Posterior cingulate gyrus (tissue), 11 donors: ENCODE measurements around the gene ADAM17.
"Not testable (repeated sequence)": the region's sequence is repeated elsewhere in the genome, so short reads cannot be mapped to it uniquely, and the experiment has no call there.

Experiments used
- DNase-seq, 10 donors: peaks; one replicate each; pipeline versions ENCODE4 v3.0.0 to v3.0.0-alpha.2; 2020 to 2021; ENCODE audit warnings: mixed read lengths in 3 of 10
- intact Hi-C: fragments of 100-400 bp; cut with DNase I; formaldehyde crosslinking; loops from one replicate; pipeline ENCODE4 v1.15.1; 2023

The ADAM17 gene

DNA sequence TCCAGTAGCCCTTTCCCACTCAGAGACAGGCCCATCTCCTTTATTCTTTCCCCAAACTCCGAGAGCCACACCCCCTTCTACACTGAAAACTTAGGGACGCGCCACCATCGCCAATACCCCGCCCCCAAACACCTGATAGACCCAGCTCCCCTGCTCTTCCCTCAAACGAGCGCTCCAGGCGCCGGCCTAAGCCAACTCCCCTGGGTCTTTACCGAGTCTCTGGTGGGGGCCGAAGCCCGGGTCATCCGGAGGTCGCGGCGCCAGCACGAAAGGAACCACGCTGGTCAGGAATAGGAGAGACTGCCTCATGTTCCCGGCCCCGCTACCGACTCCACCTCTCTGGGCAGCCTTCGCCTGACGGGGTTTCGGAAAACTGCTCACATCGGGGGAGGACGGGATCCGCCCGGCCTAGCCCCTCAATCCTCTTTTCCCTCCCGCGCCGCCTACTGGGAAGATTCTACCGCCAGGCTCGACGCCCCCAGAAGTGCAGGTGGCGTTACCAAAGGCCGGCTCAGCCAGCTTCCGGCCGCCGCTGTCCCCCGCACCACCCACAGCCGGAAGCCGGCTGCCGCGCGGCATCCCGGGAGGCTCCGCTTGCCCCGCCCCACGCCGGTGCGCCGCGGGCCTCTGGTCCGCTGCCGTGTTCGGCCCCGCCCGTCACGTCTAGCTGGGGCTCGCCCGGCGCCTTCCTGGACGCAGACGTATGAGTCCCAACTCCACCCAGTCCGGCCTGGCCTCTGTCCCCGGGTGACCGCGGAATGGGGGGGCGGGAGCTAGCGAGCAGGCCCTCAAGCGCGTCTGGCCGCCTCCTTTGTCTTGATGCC, at the start of gene ADAM17:
Gene ADAM17, minus strand, starts transcription at position 534 of the 824 bp plus-strand sequence. Its CDS starts 225 bp downstream, at position 309.
- intact Hi-C loops = loop anchor here (2.0 to 10.0 kb wide), 4 partner anchors 75 to 217 kb away; partner anchors contain the start of genes CPSF3, IAH1, ITGB1BP1 and YWHAQ
- DNase-seq = peak; percentile 79 to 99 (median 88)

DNA sequence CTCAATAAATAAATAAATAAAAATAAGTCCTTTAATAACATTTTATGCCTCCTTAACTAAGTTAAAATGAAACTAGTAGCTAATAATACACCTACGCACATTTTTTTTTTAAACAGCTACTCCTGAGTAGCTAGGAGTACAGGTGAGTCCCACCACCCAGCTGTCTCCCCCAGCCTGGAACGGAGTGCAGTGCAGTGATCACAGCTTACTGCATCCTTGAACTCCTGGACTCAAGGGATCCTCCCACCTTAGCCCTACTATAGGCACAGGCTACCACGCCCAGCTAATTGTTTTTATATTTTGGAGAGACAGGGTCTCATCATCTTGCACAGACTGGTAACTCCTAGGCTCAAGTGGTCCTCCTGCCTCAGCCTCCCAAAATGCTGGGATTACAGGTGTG, 46.8 kb upstream of the ADAM17 start:
- intact Hi-C loops = no loop called here
- DNase-seq = no peak

DNA sequence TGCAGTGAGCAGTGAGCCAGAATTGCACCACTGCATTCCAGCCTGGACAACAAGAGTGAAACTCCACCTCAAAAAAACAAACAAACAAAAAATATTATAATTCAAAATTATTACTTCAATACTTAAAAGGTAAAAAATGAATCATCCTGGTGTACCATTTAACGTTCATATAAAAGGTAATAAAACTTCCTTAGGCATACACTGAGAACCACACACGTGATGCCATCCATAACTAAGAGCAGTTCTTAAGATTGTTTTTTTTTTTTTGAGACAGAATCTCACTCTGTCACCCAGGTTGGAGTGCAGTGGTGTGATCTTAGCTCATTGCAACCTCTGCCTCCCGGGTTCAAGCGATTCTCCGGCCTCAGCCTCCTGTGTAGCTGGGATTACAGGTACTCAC, 45.8 kb upstream of the ADAM17 start:
- intact Hi-C loops = no loop called here
- DNase-seq = no peak

DNA sequence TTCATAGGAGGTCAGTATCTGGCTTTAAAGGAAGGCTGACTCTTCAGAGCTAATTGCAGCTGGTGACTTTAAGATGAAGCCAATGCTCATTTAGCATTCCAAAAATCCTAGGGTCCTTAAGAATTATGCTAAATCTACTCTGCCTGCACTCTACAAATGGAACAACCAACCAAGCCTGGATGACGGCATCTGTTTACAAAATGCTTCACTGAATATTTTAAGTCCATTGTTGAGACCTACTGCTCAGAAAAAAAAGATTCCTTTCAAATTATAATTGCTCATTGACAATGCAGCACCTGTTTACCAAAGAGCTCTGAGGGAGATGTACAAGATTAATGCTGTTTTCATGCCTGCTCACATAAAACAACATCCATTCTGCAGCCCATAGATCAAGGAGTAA, 43.8 kb upstream of the ADAM17 start:
- intact Hi-C loops = no loop called here
- no peak for DNase-seq

DNA sequence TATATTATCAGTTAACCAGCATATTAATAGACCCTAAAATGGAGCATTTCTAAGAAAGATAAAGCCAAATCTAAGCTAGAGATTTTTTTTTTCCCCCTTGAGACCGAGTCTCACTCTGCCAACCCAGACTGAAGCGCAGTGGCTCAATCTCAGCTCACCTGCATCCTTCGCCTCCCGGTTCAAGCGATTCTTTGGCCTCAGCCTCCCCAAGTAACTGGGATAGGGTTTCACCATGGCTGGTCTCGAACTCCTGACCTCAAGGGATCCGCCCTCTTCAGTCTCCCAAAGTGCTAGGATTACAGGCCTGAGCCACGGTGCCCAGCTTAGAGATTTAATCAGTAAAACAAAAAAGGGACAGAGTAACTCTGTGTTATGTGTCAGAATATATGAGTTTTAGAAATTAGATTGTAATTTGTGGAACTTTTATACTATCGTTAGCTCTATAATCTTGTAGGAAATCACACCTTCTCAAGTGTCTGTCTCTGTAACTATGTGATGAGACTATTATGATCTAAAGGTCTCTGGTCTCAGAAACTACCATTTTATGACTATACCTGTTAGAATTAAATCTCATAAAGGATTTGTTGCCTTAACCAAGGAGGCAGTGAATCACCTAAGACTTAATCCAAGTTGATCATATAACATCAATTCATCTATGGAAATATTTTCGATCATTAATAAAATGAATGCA, 41.1 kb upstream of the ADAM17 start:
- DNase-seq = no peak
- intact Hi-C loops = no loop called here

DNA sequence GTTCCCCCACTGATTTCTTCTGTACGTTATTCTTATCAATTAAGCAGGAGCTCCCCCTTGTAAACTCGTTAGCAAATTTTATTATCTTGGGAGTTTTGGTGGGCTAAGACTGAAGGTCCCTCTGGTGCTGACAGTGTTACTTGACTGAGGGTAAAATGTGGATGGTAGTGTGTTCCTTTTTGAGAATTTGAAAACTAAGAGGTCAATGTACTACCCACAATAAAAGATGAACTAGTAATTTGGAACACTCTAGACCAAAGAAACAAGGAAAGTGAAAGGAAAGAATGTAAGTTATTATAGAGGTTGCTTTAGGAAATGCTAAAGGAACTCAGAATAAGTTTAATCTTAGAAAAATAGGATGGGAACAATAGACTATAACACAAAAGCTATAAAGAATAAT, 40.1 kb upstream of the ADAM17 start:
- DNase-seq = no peak
- intact Hi-C loops = no loop called here

DNA sequence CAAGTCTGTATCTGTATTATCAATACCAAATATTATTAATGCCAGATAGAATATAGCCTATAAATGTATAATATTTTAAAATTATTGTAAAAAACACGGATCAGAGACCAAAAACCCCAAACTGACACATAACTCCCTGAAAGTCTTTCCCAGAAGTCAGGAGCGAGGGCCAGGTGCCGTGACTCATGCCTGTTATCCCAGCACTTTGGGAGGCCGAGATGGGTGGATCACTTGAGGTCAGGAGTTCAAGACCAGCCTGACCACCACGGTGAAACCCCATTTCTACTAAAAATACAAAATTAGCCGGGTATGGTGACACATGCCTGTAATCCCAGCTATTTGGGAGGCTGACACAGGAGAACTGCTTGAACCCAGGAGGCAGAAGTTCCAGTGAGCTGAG, 39.6 kb upstream of the ADAM17 start:
- intact Hi-C loops, DNase-seq: not testable (repeated sequence)

DNA sequence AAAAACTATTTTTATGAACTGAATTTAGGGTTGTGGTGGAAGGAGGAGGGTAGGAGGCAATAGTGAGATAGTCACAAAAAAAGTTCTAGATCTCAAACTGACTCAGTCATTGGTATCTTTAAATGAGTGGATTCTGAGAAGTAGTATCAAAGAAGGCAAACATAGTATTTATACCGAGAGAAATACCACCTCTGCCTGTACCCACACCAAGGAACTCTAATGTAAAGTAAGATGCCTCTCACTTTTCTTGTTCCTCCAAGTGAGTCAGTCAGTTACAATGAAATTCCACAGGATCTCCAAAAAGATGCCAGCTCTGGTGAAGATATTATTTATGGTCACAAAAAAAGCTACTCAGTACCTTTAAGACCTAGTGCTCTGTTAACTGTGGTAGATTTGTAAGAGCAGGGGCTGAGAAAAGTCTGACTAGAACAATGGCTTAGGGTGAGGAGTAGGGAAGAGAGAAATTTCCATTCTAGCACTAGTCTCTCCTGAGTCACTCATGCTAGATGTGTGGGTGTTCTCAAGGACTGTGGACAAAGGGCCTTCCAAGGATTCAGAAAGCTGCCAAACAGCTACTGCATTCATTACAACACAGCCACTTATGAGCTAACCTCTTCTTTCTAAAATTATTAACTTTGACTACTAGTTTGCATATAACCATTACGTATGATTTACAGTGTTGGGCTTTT, 38.9 kb upstream of the ADAM17 start:
- DNase-seq = no peak
- intact Hi-C loops = no loop called here

DNA sequence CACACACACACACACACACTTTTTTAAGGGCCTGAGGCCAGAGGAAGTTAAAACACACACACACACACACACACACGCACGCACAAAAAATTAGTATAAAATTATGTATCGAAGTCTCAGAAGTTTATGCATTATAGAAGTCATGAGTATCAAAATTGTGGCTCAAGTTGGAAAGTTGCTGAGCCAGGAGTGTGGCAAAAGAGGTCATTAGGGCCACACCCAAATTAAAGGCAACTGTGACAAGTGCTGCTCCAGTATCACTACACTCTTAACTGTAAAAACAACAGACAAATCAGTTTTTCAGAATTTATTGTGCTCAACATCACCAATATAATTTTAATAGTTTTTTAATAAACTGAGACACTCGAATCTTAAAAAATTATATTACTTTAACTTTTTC, 38.3 kb upstream of the ADAM17 start:
- intact Hi-C loops = no loop called here
- DNase-seq = no peak

DNA sequence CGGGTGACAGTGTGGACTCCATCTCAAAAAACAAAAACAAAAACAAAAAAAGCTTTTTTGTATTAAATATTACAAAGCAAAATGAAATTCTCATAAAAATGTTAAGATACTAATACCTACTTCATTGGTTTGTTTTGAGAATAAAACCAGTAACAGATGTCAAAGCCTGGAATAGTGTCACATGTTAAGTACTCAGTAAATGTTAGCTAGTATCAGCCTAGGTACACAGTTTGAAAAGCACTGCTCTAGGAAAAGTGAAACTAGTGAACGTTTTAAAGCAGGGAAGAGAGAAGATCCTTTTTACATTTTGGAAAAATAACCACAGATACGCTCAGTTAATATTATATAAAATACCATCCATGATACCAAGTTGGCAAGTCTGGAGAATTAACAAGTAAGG, 37.1 kb upstream of the ADAM17 start:
- intact Hi-C loops = no loop called here
- no peak for DNase-seq

DNA sequence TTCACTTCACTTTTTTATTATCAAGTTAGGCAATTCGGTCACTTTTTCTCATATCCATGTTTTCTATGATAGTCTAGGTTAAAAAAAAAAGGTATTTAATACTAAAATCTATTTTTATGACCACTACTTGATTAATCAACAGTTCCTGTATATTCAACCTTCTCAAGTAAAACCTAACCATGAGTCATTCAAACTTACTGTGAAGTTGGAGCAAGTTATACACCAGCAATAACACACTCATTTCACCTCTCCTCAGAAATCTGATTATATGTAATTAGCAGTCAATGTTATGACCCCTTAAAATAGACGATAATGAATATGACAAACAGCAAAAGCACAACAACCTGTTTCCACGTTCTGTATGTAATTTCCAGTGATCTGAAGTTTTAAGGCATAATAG, 35.0 kb upstream of the ADAM17 start:
- intact Hi-C loops = no loop called here

DNA sequence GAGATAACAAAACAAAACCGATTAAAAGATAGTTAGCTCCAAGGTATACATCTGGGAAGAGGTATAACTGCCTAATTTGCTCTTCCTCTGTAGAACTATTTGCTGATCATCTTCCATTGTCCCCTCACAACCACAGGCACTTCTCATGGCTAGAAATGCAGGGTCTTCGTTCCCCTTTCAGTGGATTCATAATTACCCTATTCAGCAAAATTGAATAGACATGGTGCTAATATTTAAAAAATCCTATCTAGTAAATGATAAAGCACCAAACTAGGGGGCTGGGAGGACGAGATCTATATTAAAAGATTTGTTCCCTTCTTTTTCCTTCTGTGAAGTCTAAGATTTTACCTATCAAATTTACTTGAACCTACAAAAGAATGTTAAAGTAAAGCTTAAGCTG, 30.8 kb upstream of the ADAM17 start:
- intact Hi-C loops = no loop called here

More for the DNA sequence above, 35.0 kb upstream of the ADAM17 start:
- no peak for DNase-seq

DNA sequence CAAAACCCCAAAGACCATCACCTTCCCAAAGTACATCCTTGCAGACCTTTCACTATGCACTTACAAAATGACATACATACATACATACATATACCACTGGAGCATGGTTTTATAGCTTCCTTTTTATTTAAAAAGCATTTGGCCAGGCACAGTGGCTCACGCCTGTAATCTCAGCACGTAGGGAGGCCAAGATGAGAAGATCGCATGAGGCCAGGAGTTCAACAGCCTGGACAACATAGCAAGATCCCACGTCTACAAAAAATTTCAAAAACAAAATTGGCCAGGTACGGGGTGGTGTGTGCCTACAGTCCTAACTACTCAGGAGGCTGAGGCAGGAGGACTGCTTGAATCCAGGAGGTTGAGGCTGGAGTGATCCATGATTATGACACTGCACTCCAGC, 29.9 kb upstream of the ADAM17 start:
- intact Hi-C loops = no loop called here
- no peak for DNase-seq

More for the DNA sequence above, 30.8 kb upstream of the ADAM17 start:
- DNase-seq = no peak

DNA sequence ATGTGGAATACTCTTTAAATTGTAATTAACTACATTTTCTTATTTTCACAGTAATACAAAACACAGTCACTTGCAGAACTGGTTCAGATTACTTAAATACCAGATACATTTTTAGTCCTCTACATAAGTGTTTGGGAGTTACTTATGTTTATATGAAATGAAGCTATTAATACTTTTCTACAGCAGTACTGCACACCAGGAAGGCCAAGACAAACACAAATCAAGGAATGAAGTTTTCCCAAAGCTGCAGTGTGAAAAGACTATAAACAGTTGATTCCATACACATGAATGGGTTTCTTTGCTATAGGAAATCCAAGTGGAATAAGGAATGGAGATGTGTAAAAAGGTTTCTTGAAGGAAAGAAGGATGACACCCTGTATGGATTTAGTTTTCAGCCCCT, 29.3 kb upstream of the ADAM17 start:
- intact Hi-C loops, DNase-seq: not testable (repeated sequence)

DNA sequence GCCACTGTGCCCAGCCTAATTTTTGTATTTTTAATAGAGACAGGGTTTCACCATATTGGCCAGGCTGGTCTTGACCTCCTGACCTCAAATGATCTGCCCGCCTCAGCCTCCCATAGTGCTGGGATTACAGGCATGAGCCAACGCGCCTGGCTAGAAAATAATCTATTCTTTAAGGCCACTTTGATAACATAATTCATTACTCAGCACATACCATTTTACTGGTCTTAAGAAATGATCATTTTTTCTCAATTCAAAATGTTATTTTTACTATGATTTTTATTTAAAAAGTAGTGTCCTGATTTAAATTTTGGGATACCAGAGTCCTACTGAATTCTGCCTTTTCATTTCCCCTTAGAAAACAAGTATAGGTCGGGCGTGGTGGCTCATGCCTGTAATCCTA, 27.0 kb upstream of the ADAM17 start:
- DNase-seq = no peak
- intact Hi-C loops = no loop called here

DNA sequence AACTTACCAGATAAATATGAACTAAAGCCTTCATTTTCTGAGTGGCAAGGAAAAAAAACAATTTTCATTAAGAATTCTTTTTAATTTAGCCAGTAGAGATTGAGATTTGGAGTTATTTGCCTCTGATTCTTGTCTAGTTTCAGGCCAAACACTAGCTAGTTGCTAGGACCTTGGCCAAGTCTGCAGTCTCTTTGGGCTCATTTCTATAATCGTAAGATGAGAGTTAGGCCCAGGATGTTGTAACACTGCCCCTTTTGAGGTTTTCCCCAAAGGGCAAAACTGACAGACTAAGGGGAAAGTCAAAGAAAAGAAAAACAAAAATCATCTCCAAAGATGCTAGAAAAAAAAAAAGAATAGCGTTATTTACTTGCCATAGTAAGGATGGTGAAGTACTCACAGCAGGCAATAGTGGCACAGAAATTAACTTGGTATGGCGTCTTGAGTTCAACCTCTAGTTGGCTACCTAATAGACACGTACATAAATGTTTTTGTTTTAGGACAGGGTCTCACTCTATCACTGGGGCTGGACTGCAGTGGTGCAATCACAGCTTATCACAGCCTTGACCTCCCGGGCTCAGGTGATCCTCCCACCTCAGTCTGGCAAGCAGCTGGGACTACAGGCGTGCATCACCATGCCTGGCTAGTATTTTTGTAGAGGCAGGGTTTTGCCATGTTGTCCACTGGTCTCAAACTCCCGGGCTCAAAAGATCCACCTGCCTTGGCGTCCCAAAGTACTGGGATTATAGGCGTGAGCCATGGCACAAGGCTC, 23.0 kb upstream of the ADAM17 start:
- DNase-seq = no peak
- intact Hi-C loops = no loop called here

DNA sequence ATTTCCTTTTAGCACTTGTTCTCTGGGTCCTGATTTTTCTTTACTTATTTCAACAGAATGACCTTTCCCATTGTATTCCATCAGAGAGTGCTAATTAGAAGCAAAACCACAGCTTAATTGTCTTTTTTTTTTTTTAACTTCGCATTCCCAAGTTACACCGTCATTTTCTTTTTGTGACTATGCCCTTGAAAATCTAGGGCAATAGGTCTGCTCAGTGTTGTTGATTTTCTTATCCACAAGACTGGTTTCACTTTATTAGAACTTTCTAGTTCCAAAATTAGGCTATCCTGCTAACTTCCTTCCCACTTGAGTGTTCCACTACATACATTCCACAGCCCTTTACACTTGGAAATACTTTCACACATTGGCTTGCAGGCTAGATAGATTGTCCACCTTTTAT, 18.7 kb upstream of the ADAM17 start:
- intact Hi-C loops = no loop called here

DNA sequence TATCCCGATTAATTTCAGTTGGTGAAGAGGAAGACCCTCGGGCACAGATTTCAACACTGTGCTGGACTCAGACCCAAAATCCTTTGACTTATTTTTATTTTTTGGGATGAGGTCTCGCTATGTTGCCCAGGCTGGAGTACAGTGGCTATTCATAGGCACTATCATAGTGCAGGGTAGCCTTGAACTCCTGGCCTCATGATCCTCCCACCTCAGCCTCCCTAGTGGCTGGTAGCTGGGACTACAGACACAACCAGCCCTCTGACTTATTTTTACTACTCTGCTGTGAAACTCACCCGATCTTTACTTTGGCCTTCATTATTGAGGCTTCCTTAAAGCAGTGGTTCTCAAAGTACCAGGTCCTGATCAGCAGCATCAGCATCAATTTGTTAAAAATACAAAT, 18.2 kb upstream of the ADAM17 start:
- DNase-seq = no peak
- intact Hi-C loops = no loop called here

More for the DNA sequence above, 18.7 kb upstream of the ADAM17 start:
- no peak for DNase-seq

DNA sequence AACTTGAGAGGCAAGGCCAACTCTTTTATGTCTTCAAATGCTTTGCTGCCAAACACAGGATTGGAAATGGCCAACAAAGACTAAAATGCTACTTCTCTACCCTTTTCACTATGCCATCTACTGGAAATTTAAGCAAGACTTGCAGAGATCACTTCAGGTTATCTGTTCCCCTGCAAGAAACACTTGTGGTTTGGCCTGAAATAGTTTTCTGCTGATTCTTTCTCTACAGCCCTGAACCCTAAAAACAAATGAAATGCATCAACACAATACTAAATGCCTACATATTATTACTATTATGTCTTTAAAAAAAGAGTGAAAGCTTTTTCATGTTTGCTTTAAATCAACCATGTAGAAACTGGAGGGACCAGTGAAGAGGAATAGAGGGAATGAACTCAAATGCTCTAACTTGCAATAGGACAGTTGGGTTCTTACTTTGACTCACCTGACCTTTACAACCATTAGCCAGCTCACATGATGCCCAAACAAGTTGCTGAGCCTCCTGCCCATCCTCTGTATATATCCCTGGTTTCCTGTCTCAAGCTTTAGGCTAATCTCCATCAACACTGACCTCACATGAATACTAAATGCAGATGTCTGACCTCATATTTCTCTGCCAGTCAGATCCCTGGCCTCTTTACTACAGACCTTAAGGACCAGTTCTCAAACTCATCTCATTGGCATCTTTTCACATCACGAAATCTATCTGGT, 17.5 kb upstream of the ADAM17 start:
- intact Hi-C loops = no loop called here

More for the DNA sequence above, 17.5 kb upstream of the ADAM17 start:
- DNase-seq = no peak
